Activated CD4-positive, CD25-positive, alpha-beta regulatory T cell treated with anti-CD3 and anti-CD28 coated beads, Interleukin-2, amount 50 U/mL, for 72 hours (primary cell): ENCODE measurements around the gene MAST4.

ENCODE experiments used
- DNase-seq: peaks from one replicate; pipeline ENCODE4 v3.0.0; 2021

MAST4 gene

DNA sequence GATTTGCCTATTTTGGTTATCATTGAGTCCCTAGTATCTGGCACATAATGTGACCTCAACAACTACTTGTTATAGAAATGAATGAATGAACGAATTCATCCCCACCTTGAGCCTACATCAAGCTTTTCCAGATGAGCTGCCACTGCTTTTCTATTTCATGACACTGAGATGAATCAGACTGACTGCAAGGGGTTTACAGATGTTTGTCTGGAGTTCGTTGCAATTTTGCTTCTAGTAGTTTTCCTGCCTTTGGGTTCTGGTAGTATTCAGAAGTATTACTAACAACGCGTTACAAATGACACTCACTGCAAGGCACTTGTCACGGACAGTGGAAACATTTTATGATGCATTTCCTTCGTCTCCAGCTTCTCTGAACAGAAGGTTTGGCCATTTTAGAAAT, 378.1 kb downstream of the MAST4 start:
- no peak for DNase-seq

DNA sequence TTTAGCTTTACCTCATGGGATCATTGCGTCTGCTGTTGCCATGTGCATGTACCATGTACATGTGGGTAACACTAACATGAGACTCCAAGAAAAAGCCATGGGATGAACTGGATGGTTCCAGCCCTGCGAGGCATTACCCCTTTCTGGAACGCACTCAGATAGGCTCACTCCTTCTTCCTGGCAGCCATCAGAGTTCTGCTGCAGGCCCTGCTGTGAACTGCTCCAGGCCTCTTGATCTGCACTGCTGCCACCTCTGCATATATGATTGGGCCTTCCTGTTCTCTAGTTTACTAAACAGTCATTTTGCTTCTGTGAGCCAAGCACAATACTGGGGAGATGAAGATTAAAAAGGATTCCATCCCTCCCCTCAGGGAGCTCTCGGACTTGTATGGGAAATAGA, 379.9 kb downstream of the MAST4 start:
- no peak for DNase-seq

DNA sequence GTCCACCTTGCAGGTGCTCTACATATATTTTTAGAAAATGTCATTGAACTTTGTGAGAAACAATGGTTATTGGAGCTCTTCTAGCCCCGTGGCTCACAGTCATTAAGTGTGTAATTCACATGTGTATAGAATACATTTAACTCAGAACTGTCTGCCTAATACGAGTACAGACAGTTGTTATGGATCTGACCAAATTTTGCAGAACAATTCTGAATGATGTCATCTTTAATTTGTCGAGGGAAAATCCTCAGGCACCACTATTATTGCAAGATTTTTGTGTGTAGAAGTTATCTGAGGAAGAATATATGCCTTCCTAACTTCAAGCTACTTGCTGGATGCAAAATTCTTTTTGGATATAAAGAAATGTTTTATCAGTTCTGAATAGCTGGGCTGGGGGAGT, 383.5 kb downstream of the MAST4 start:
- DNase-seq = no peak

DNA sequence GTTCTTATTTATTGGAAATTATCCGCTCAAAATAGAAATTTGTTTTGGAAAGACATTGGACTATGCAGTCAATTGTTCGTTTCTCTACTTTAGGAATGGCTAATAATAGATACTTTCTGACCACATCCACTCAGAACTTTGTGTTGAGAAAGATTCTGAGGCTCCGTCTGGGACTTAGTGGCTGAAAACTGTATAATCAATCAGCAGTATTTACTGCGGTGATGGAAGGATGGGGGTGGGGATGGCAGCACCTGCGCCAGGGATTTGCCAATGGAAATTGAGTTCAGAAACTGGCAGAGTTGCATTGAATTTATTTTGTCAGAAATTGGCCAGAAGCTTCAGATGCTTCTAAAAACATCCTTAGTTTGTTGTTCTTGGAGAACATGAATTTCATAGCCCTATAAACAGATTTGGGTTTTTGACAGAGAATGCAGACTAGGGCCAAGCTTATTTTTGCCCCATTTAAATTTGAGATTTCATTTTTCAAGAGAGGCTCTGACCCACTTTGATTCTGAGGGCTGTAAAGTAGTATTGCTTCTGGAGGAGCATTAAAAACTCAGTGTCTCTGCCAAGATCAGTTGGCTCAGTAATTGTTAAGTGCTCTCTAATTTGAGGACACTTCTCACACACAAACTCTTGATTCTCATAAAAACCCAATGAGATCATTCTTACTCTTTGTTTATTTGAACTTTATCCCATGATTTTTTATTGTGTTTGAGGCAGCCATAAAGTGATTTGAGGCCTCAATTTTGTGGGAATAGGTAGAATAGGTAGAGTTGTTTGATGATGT, 385.3 kb downstream of the MAST4 start:
- DNase-seq = no peak

DNA sequence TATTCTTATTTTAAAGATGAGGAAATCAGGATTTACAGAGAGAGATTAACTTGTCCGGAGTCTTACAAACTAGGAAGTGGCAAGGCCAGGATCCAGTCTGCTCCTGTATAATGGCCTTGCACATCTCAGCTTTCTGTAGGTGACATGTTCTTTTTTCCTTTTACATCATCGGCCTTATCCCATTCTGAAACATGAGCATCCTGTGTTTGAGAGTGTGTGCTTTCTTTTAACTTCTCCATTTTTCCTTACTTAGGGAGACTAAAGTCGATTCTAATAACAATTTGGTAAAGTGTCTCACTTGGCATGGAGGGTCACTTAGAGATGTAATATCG, 385.8 kb downstream of the MAST4 start:
- no peak for DNase-seq

DNA sequence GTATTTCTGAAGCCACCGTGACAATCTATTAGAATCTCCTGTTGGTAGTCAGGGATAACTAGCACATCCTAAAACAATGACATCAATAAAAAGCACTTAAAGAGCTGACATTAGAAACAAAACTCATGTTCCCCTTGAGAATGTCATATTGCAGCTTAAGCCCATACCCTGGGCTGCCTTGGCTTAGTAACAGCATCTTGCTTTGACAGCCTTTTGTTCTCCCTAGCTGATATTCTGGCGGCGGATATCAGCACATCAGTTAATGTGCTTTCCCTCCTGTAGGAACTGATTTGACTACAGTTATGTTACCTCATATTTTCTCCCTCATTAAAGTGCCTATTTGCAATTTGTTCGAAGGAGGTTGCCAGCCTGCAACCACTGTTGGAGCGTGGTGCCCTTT, 386.3 kb downstream of the MAST4 start:
- DNase-seq = no peak

DNA sequence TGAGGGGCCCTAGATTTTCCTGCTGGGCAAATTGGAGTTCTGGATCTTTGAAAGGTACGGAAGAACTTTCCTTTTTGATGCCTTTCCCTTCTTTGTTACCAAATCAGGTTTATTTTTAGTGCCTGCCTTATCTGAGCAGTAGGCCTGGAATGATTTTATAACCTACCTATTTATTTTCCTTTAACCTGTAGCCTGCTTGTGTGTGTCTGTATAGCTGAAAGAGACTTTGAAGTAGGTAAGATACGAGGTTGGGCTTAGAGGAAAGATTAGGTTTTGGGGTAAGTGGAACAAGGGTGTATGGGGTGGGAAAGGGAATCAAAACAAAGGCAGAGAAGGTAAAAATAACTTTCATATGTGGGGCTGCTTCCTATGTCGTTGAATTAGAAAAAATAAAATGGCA, 389.2 kb downstream of the MAST4 start:
- DNase-seq = no peak

DNA sequence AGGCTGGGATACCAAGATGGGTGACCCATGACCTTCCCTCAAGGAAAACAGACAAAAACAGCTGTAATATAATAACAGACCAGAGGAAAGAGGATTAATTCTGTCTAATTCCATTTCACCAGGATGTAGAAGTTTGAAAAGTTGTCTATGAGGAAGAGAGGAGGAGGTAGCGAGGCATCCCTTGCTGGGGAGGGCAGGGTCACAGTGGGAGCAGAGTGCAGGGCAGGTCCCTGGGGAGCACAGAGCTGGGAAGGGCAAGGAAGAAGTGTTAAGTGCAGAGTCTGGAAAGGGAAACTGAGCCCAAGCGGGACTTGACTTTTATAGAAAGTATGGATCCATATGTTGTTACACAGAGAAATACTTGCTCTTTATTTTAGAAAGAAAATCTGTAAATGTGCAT, 389.8 kb downstream of the MAST4 start:
- DNase-seq = no peak

DNA sequence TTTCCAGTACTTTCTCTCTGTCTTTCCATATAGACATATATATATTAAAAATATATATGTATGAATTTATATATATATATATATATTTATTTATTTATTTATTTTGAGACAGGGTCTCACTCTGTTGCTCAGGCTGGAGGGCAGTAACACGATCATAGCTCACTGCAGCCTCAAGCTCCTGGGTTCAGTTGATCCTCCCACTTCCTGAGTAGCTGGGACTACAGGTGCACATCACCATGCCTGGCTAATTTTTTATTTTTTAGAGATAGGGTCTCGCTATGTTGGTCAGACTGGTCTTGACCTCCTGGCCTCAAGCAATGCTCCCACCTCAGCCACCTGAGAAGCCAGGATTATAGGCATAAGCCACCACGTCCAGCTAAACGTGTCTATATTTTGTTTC, 390.3 kb downstream of the MAST4 start:
- no peak for DNase-seq

DNA sequence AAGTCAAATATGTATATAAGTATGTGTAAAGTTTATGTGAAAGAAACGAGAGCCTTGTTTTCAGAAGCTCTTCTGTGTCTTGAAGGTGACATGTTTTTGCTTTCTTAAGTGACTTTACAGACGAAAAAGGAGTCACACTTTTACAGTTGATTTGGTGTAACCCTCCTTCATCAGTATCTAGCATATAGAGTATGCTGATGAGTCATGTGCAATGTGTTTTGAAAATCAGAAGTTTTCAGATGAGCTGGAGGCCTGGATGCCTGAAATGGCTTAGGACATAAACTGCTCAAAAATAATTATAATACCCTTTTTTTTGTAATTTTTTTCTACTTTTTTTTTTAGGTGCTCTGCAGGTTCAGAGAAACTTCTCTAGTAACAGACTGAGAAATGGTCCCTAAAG, 390.9 kb downstream of the MAST4 start:
- no peak for DNase-seq

DNA sequence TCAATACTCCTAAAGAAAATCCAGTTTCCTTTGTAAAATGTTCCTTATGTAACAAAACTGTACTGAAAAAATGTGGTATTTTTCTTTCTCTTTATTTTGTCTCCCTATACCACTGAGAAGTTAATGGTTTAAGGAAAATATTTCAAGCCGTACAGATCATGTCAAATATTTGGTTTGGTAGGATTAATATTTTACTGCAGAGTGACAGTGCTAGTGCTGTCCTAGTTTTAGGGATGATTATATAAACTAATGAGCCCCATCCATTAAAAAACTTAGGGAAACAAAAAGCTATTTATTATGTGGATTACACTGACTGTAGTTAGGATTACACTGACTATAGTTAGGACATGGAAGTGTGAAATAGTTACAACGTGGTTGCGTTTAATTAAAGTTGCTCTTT, 391.3 kb downstream of the MAST4 start:
- no peak for DNase-seq

DNA sequence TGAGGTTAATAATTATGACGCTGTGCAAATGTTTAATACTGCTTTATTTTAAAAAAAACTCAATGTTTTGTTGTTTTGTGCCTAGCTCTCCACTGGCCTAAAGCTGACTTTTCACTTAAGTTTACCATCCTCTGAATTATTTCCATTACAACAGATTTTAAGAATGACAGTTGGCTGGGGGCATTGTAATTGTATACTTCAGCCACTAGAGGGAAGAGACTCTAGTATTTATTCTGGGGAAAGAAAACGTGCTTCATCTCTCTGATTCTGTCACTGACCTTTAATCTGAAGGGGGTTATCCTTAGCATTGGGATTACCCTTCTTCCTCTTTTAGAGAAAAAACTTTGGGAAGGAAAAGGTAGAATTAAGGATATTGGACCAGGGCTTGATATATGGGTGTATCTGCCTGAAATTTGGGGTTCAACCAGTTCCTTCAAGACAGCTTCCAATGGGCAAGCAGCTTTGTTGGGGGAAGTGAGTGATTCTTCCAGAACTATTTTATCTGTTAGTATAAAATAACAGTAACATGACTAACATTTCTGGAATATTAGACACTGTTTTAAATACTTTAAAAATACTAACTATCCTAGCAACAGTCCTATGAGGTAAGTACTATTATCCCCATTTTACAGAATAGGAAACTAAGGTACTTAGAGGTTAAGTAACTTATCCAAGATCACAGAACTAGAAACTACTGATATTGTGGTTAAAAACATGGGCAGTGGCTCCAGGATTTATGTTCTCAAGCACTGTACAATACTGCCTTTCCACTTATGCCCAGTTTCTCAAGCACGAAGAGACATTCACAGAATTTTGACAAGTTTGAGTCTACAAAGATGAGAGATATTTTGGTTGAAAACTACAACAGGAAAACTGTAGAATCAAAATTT, 392.0 kb downstream of the MAST4 start:
- DNase-seq = no peak

DNA sequence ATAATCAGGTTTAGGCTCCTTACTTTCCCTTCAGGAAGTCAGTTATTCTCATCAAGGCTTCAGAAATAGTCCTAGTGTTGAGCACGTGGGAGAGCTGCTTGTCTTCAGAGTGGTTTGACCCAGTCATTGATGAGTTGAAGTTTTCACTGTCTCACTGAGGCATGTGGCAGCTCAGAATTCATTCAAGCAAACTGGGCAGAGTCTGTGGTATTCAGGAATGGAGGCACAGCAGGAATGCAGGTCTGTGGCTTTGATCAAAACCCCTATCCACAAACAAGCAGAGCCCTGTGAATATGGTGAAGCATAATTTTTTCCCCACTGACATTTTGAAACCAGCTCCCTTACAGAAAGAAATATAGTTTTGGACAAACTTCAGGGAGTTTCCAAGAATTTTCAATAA, 393.1 kb downstream of the MAST4 start:
- no peak for DNase-seq

DNA sequence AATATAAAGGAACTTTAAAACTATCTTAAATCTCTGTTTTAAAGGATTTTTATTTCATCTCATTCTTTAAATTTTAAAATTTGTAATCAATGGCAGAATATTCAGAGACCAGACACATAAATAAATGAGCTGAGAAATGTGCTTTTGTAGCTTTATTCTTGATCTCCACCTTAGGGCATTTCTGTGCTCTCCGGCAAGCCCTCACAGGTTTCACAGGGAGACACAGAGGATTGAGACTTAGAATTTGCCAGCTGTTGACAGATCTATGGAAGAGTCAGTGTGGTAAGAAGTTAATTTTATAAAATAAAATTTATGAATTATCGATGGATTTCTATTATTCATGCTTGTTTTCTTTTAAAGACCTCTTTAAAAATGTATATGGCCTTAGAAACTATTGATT, 393.6 kb downstream of the MAST4 start:
- no peak for DNase-seq

DNA sequence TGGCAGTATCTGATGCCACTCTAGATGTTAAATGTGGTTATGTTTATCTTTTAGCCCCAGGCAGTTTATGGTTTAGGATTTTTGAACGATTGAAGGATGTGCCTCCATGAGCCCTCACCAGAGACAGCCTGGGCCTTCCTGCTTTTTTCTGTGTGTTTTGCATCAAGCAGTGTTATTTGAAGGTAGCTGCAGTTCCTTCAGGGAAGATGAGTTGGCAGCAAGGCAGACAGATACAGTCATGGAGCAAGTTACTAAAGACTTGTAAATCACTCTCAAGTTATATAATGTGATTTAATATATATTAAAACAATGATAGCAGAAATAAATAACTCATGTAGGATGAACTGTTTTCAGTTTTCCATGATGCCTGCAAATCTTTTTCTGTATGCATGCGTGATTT, 395.6 kb downstream of the MAST4 start:
- no peak for DNase-seq

DNA sequence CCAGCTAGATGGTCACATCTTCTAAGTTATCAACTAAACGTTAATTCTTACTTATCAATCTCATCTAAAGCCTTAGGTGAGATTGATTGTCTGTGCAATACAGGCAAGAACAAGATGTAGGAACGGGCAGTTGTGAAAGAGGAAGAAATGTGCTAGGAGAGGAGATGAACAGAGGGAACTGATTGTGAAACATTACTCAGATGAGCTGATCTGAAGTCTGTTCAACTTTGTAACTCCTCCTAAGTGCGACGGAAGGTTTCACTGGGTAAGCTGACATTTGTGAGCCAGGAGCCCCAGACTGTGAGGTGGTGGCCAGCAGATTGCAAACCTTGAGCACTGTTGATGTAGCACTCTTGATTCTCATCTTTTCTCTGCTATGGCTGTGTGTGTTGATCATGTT, 396.4 kb downstream of the MAST4 start:
- DNase-seq = no peak

DNA sequence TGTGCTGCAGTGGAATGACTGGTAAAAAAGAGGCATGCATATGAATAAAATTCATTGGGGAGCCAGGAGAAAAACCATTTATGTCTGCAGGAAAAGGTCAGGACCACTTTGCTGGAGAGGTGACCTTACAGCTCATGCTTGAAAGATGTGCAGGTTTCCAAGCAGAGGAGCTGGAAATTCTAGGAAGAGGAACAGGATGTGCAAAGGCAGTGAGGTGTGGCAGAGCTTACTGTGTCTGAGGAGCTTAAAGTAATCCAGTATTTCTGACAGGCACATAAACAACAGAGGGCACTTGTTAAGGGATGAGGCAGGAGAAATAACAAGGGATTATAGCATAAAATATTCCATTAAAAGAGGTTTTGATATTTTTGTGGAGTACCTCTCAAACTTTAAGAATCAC, 397.3 kb downstream of the MAST4 start:
- no peak for DNase-seq

DNA sequence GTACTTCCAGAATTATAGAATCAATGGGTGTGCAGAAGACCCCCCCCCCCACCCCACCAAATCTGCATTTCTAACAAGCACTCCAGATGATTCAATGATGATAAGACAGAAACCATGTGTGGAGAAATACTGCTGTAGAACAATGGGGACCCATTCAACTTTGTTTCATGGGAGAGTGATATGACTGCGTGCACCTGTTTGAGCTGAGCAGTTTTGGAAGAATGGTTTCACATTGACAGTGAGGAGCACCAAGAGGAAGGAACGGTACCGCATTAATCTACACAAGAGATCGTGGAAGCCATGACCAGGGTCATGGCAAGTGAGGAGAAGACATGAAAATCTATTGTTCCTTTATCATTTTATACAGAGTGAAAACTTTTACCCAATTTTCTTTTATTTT, 397.7 kb downstream of the MAST4 start:
- DNase-seq = no peak

DNA sequence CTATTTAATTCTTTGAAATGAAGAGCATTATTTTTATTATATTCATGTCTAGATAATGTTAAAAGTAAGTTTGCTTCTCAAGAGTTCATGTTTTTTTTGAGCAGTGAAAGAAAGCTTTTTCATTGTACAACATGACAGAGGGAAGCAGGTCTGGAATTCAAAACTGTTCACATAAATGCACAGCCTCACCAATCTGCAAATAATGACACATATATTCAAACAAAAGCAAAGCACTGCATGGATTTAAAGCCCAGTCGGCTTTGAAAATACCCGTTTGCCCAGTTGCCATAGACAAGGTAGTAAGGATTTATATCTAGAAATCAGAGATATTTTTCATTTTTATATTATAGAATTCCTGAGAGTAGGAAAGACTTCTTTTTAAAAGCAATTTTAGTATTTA, 398.6 kb downstream of the MAST4 start:
- no peak for DNase-seq

DNA sequence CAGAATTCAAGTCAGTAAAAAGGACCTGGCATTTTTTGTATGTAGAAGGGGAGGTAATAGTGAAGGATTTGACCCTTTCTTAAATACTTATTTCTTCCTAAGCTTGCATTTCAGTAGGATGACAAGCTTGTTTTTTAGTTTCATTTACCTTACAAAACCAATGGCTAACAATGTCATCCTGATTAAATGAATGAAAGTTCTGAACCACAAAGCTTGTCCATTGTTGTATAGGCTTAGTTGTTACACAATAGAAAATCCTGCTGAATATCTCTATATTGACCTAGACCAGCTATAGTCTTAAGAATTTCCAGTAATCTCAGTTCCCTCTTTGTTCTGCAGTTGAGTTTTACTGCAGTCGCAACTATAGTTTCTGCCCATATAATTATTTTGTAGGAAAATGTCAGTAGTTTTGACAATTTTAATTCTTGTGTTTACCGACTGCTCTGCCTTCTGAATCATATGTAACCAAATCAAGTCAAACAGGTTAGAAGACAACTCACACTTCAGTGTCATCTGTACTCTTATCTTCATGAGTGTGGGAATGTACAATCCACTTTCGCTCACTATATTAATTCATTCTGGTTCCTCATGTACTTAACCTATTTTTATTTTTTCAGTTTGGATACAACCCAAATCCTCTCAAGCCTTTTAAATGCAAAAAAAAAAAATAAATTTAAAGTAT, 404.7 kb downstream of the MAST4 start:
- no peak for DNase-seq

DNA sequence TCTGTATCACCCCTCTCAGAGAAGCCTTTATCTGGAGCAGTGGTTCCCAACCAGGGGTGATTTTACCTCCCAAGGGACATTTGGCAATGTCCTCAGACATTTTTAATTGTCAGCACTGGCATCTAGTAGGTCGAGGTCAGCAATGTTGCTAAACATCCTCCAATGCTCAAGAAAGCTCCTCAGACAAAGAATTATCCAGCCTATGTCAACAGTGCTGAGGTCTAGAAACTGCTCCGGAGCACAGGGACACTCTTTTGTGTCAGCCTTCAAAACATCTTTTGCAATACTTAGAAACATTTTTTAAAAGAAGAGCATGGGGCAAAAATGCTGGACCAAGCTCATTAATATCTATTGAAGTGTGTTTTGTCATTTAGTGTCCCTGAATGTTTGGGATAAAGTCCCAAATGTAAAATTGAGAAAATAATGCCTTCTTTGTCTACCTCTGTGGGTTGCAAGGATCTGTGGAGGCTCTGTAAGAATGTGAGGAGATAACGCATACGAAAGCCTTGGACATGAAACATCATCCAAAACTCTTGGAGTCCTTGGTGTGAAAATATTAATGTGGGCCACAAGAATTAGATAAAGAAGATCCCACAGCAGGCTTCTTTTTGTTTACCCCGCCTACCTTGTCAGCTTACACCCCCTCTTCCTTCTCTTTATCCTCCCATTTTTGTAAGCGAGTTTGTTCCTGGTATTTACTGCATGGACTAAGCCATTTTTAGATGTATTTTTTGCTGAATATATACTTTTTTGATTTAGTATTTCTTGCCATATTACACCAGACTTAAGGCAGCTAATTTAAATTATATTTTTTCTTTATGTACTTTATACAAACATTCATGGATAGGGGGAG, 406.9 kb downstream of the MAST4 start:
- no peak for DNase-seq

DNA sequence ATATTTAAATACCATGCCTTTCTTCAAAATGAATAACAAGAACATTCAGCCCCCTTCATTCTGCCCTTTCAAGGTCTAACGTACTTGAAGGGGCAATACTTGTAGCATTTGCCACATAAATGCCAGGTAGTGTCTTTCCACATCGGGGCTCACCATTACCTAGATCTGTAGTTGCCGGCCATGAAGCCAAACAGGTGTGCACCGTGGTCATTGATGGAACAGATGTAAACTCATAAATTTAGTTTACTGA, 407.4 kb downstream of the MAST4 start:
- no peak for DNase-seq
